ENCODE results near the gene KIAA0040. TPM values are rescaled to one million over a fixed set of nuclear protein-coding genes. Genes with fewer than 3 reads are reported as not detected.

Gene KIAA0040
- total and polyA plus RNA-seq, 10 of the 15 experiments (the other 5 are each of a cell fraction or from before 2014, with no cell fraction given): 7.6 to 47.7 (median 23.5) TPM

- no peak for TF ChIP-seq CUX1 (IDR thresholded peaks at IDR 0.05; ENCODE audit: insufficient replicate concordance, low read depth, low read length)
- TF ChIP-seq GABPA (IDR thresholded peaks at IDR 0.05; ENCODE audit: low read depth): no peak
Observed at GRCh38 chr1:175157200-175157599, 35.4 kb downstream of the KIAA0040 start (continued).

GRCh38 chr1:175155936-175156335, 36.6 kb downstream of the KIAA0040 start:
- DNase-seq (ENCODE audit: low read depth, low spot score) (no peak), FAIRE-seq (no peak), ATAC-seq (no peak)
- no peak overlapping the region for H3K4me3 ChIP-seq
- ChIA-PET SMC1A (ENCODE audit: uncharacterized antibody, unreplicated experiment) (interaction anchor here (0.6 to 4.1 kb wide), 36 partner anchors 9 to 981 kb away, joined by 3 to 268 read pairs (median 6); no protein-coding TSS in a partner anchor), CTCF (interaction anchor here (0.7 to 12.8 kb wide), 36 partner anchors 9 to 279 kb away, joined by 3 to 477 read pairs (median 8); partner anchors contain the start of gene KIAA0040), RAD21 (ENCODE audit: unreplicated experiment) (interaction anchor here (0.9 to 5.5 kb wide), 26 partner anchors 10 to 593 kb away, joined by 3 to 193 read pairs (median 6); partner anchors contain the start of gene KIAA0040), POLR2A (interaction anchor here (1.0 to 3.2 kb wide), 5 partner anchors 10 to 165 kb away, joined by 3 to 10 read pairs (median 3); no protein-coding TSS in a partner anchor)
- peaks cover 7% of the 10 kb centered on the region; the same call in 1 of the 2 replicates for H3K4me1 ChIP-seq (ENCODE audit: control insufficient read depth, insufficient read depth, low read length)
- H4K20me1 ChIP-seq (ENCODE audit: control insufficient read depth, insufficient read depth): no peaks in the 10 kb centered on the region
- H3K9ac ChIP-seq (ENCODE audit: control insufficient read depth, insufficient read depth, low read length): no peak overlapping the region
- no TSS peak for BruUV-seq (replicated peaks)
- no peak overlapping the region for H3K4me2 ChIP-seq (ENCODE audit: control insufficient read depth, insufficient read depth)
- intact Hi-C loops (cut with micrococcal nuclease; ENCODE audit: unreplicated experiment): loop anchor here (1.0 to 10.0 kb wide), 3 partner anchors 163 to 919 kb away; partner anchors contain the start of gene TNR
- no peak overlapping the region for H3K27ac ChIP-seq (ENCODE audit: control insufficient read depth, insufficient read depth)
- in situ Hi-C loops (cut with MboI): loop anchor here (5.0 to 10.0 kb wide), 3 partner anchors 166 to 919 kb away; no protein-coding TSS in a partner anchor
- 48% methylated on average over 5 of the region's 5 CpGs for WGBS (ENCODE audit: insufficient coverage, insufficient replicate concordance, low lambda C conversion rate, missing lambda C conversion rate)
- no peak overlapping the region for H2AFZ ChIP-seq (ENCODE audit: control insufficient read depth, low read depth, low read length)
- H3K9me3 ChIP-seq (replicated peaks; ENCODE audit: control insufficient read depth, insufficient read depth, low read length): no peaks in the 10 kb centered on the region
- H3K27me3 ChIP-seq (replicated peaks in 1 of 2; ENCODE audit: control insufficient read depth in 2 of 2, insufficient read depth in 2 of 2, low read length in 1 of 2): peaks cover 0 to 3% of the 10 kb centered on the region in 2 experiments; a peak in 1 of 4 replicates
- H3K36me3 ChIP-seq (ENCODE audit: control insufficient read depth in 2 of 2, insufficient read depth in 2 of 2, low read length in 1 of 2): peaks cover 5 to 9% of the 10 kb centered on the region in 2 experiments; a peak in 3 of 4 replicates
- H3K79me2 ChIP-seq (ENCODE audit: control insufficient read depth, insufficient read depth, low read length): no peaks in the 10 kb centered on the region
- TF ChIP-seq USF2 (IDR thresholded peaks at IDR 0.05; ENCODE audit: borderline replicate concordance, low read depth, low read length): no peak
- TF ChIP-seq CHD2 (IDR thresholded peaks at IDR 0.05; ENCODE audit: borderline replicate concordance, low read depth, low read length): no peak
- no peak for TF ChIP-seq GABPA (IDR thresholded peaks at IDR 0.05; ENCODE audit: low read depth)
- TF ChIP-seq GATAD2B (conservative IDR thresholded peaks at IDR 0.05; ENCODE audit: low read depth): no peak
- TF ChIP-seq SMARCA5 (IDR thresholded peaks at IDR 0.05): no peak
- TF ChIP-seq E4F1 (IDR thresholded peaks at IDR 0.05; ENCODE audit: borderline replicate concordance, partially characterized antibody): no peak
- no peak for TF ChIP-seq KLF5 (IDR thresholded peaks at IDR 0.05; ENCODE audit: partially characterized antibody)
- TF ChIP-seq SIX5 (IDR thresholded peaks at IDR 0.05; ENCODE audit: low read depth, low read length, severe bottlenecking): no peak
- TF ChIP-seq TCF7 (IDR thresholded peaks at IDR 0.05; ENCODE audit: borderline replicate concordance): no peak
- TF ChIP-seq YY1 (IDR thresholded peaks at IDR 0.05; ENCODE audit: low read depth, low read length): no peak
- no peak for TF ChIP-seq RAD51 (IDR thresholded peaks at IDR 0.05)
- TF ChIP-seq CBX5 (IDR thresholded peaks at IDR 0.05; ENCODE audit: low read depth): no peak
- no peak for TF ChIP-seq SPI1 (IDR thresholded peaks at IDR 0.05; ENCODE audit: borderline replicate concordance, insufficient read depth, low read depth, low read length)
